Heart right ventricle (tissue), 16 donors: ENCODE results near the gene GRAP2. TPM values are rescaled to one million over a fixed set of nuclear protein-coding genes. Genes with fewer than 3 reads are reported as not detected.

Experiments used
- ATAC-seq, 8 donors: fragments of 200-7000 bp; cut with Tn5 transposase; one replicate each; pipeline ENCODE4 v1.9.1; 2020; ENCODE audit warnings: mild to moderate bottlenecking in 8 of 8, moderate library complexity in 8 of 8, moderate number of reproducible peaks in 1 of 8
- DNase-seq, 2 donors: peaks; one replicate each; pipeline ENCODE4 v3.0.0-alpha.2; 2020
- H3K27ac ChIP-seq, 10 donors: fragments of 200-600 bp; sonication (generic) in 2 of 10; one replicate each; pipeline versions ENCODE4 v1.5.0 to v1.8.0; 2020 to 2022; ENCODE audit warnings: mild to moderate bottlenecking in 3 of 10
- H3K27me3 ChIP-seq, 7 donors: fragments of 200-600 bp; one replicate each; pipeline ENCODE4 v1.8.0; 2021 to 2022; ENCODE audit warnings: mild to moderate bottlenecking in 2 of 7
- H3K36me3 ChIP-seq, 9 donors: fragments of 200-600 bp; sonication (generic) in 1 of 9; one replicate each; pipeline versions ENCODE4 v1.5.0 to v1.8.0; 2020 to 2022; ENCODE audit warnings: mild to moderate bottlenecking in 2 of 9
- H3K4me1 ChIP-seq, 9 donors: fragments of 200-600 bp; sonication (generic) in 1 of 9; one replicate each; pipeline versions ENCODE4 v1.5.0 to v1.8.0; 2020 to 2022; ENCODE audit warnings: mild to moderate bottlenecking in 4 of 9
- H3K4me3 ChIP-seq, 10 donors: fragments of 200-600 bp; sonication (generic) in 2 of 10; one replicate each; pipeline versions ENCODE4 v1.5.0 to v1.8.0; 2020 to 2022; ENCODE audit warnings: mild to moderate bottlenecking in 7 of 10, moderate library complexity in 2 of 10
- H3K9me3 ChIP-seq, 11 donors: fragments of 200-600 bp in 10 of 11; sonication (generic) in 2 of 11; one replicate each; pipeline versions ENCODE4 v1.5.0 to v1.8.0; 2013 to 2022; ENCODE audit warnings: mild to moderate bottlenecking in 2 of 11, control low read depth in 1 of 11, moderate library complexity in 1 of 11
- CTCF ChIP-seq, 9 donors: fragments of 200-600 bp; sonication (generic) in 2 of 9; IDR thresholded peaks; one replicate each; pipeline versions ENCODE4 v1.5.0 to v1.8.0; 2021 to 2022; ENCODE audit warnings: antibody characterized with exemption in 9 of 9, mild to moderate bottlenecking in 5 of 9, moderate library complexity in 1 of 9
- WGBS, 2 donors: extraction: QIAGEN DNeasy Blood & Tissue Kit; methylation state at CpG; one replicate each; pipeline ENCODE4 v1.1.7; 2013; ENCODE audit warnings: inconsistent platforms in 1 of 2; 5-methylcytosine and 5-hydroxymethylcytosine counted together
- intact Hi-C, 10 donors: fragments of 100-400 bp; cut with DNase I; formaldehyde crosslinking; loops; one replicate each; pipeline versions ENCODE4 v1.11.1 to v1.14.2; 2022
- polyA plus RNA-seq, 2 donors: library from polyadenylated mRNA; stranded (reverse); fragments of 200-250 nt; gene quantifications; one replicate each; pipeline ENCODE4 v1.2.3, GENCODE V29; 2013
- total RNA-seq, 10 donors: library from RNA; stranded (reverse); fragmentation: NEBNext Ultra II Directional in 3 of 10; extraction: Animal tissue kit (Norgen Biotek cat#: 25700) in 3 of 10; gene quantifications; one replicate each; pipeline versions ENCODE4 v1.2.1 to v1.2.4, GENCODE V29; 2021 to 2023
- donor health status: Arrhythmogenic right ventricular cardiomyopathy.
- donor health status: ischemic (EF 13 %, LVEDD 7.1; RV severe dilation, severe dysfunction).
- donor health status: healthy with polysubstance abuse.
- donor health status: DM: no; HTN: yes; CAD: no.
- donor health status: DM: no; HTN: no; CAD: no.
- donor health status: ischemic (EF 25% LVEDD 6.9; RV normal size, moderate dysfunction).
- donor health status: ischemic (EF 25% LVEDD 5.7; RV mildly dilated, moderate dysfunction).
- donor health status: healthy.
- donor health status: DM: yes; HTN: yes; CAD: no.
- donor health status: Ischemic cardiomyopathy.
- donor health status: ischemic (EF 35%, LVEDD 5.7; RV mildly dilated, moderate dysfunction).
- donor health status: nonischemic (EF 11% LVEDD 7.7; RV severe dilation, severe dysfunction).
- donor health status: DM: yes; HTN: yes; CAD: no.
- donor health status: PGD.
- donor health status: ischemic (EF 29% LVEDD 5.4; RV normal size, mild dysfunction).
- donor health status: nonischemic (EF 23%, LVEDD 6.1; RV moderate dilation, normal function).

The GRAP2 gene
- total and polyA plus RNA-seq, 12 donors, result 0.19 to 5.6 (median 0.60) TPM

- no peak for TF ChIP-seq CTCF (IDR thresholded peaks at IDR 0.05)
- H3K27me3 ChIP-seq, result peaks cover 0 to 62% (median 29%) of the 10 kb centered on the region in 7 donors
- peak overlapping the region in 1 of 10 donors; percentile 76 for H3K27ac ChIP-seq
- DNase-seq (no peak), ATAC-seq (no peak)
- no peaks in the 10 kb centered on the region for H3K36me3 ChIP-seq
- 88 to 90% methylated on average over 6 of the region's 6 CpGs for WGBS, 2 donors
- H3K4me3 ChIP-seq, result peak overlapping the region in 1 of 10 donors; percentile 49
- intact Hi-C loops, result loop anchor here in 1 of 10 donors (5.0 kb wide), 1 partner anchor 525 kb away; no protein-coding TSS in a partner anchor
- H3K9me3 ChIP-seq, result no peaks in the 10 kb centered on the region
- H3K4me1 ChIP-seq, result no peaks in the 10 kb centered on the region
Measured at GRCh38 chr22:39907047-39907446, 6.2 kb downstream of the GRAP2 start.

- Histone ChIP-seq H3K9me3 (no peaks in the 10 kb centered on the region), H3K27ac (peak overlapping the region in 1 of 10 donors; percentile 76), H3K36me3 (no peaks in the 10 kb centered on the region), H3K4me3 (peak overlapping the region in 1 of 10 donors; percentile 49), H3K27me3 (peaks cover 0 to 67% (median 35%) of the 10 kb centered on the region in 7 donors), H3K4me1 (no peaks in the 10 kb centered on the region)
- DNase-seq (no peak), ATAC-seq (no peak)
- no peak for TF ChIP-seq CTCF (IDR thresholded peaks at IDR 0.05)
- WGBS, 2 donors, result 81 to 86% methylated on average over 9 of the region's 9 CpGs
- intact Hi-C loops, result loop anchor here in 1 of 10 donors (5.0 kb wide), 1 partner anchor 525 kb away; no protein-coding TSS in a partner anchor
Measured at GRCh38 chr22:39907605-39908097, 6.8 kb downstream of the GRAP2 start.

- peaks cover 0 to 67% (median 40%) of the 10 kb centered on the region in 7 donors for H3K27me3 ChIP-seq
- 87 to 96% methylated on average over 2 of the region's 2 CpGs for WGBS, 2 donors
- DNase-seq, result no peak
- no peaks in the 10 kb centered on the region for H3K4me1 ChIP-seq
- no peaks in the 10 kb centered on the region for H3K36me3 ChIP-seq
- H3K9me3 ChIP-seq, result no peaks in the 10 kb centered on the region
- no peak overlapping the region for H3K27ac ChIP-seq
- no peak for ATAC-seq
- intact Hi-C loops, result loop anchor here in 1 of 10 donors (5.0 kb wide), 1 partner anchor 526 kb away; no protein-coding TSS in a partner anchor
- peak overlapping the region in 1 of 10 donors; percentile 49 for H3K4me3 ChIP-seq
- TF ChIP-seq CTCF (IDR thresholded peaks at IDR 0.05), result no peak
Measured at GRCh38 chr22:39908136-39908535, 7.3 kb downstream of the GRAP2 start.

GRCh38 chr22:39908737-39909136, 7.9 kb downstream of the GRAP2 start:
- no peak overlapping the region for H3K27ac ChIP-seq
- H3K27me3 ChIP-seq, result peaks cover 0 to 67% (median 46%) of the 10 kb centered on the region in 7 donors
- no peak for DNase-seq
- H3K9me3 ChIP-seq, result no peaks in the 10 kb centered on the region
- TF ChIP-seq CTCF (IDR thresholded peaks at IDR 0.05), result no peak
- no peak for ATAC-seq
- no peak overlapping the region for H3K4me3 ChIP-seq
- intact Hi-C loops, result loop anchor here in 1 of 10 donors (5.0 kb wide), 1 partner anchor 526 kb away; no protein-coding TSS in a partner anchor
- 64 to 71% methylated on average over 5 of the region's 5 CpGs for WGBS, 2 donors
- H3K36me3 ChIP-seq, result no peaks in the 10 kb centered on the region
- no peaks in the 10 kb centered on the region for H3K4me1 ChIP-seq
